ENCODE results near the gene NLRP5. TPM values are rescaled to one million over a fixed set of nuclear protein-coding genes. Genes with fewer than 3 reads are reported as not detected.

Gene NLRP5
- polyA plus RNA-seq, 1 of the 3 experiments (the other 2 are of a cell fraction): not detected

DNA sequence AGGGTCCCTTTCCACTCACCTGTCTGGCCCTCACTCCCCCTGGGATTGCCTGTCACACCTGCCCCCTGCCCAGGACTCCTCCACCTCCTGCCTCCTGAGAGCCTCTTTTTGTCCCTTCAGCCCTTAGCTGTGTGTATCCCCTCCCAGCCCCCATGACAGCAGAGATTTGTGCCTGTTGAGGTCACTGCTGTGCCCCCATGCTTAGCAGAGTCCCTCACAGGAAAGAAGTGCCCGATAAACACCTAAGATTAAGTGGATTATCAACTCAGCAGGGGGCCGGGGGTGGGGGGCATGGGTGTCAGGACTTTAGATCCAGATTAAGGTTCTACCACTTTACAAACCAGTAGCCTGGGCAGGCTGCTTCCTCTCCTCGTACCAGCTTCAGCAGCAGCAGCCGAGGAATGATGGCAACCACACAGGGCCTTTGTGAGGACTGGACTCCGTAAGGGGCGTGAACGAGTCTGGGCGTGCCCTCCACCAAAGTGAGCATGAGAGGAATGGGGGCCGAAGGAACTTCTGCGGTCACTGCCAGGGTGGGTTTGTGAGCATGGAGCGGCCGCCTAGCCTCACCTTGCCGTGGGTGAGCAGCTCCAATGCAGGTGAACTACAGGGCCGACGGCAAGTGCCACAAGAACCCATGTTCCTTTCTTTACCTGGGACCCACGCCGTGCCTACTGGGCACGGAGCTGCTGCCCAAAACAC, 98.4 kb downstream of the NLRP5 start:
- ChIA-PET POLR2A (no interaction called here), CTCF (interaction anchor here (0.9 to 2.9 kb wide), 7 partner anchors 8 to 248 kb away, joined by 3 to 18 read pairs (median 3); no protein-coding TSS in a partner anchor)
- no peak for TF ChIP-seq SIN3A (IDR thresholded peaks at IDR 0.05; ENCODE audit: borderline replicate concordance, low read depth, low read length)
- TF ChIP-seq POLR2AphosphoS5 (IDR thresholded peaks at IDR 0.05; ENCODE audit: low read depth, low read length): no peak
- TF ChIP-seq, protein P1, sequence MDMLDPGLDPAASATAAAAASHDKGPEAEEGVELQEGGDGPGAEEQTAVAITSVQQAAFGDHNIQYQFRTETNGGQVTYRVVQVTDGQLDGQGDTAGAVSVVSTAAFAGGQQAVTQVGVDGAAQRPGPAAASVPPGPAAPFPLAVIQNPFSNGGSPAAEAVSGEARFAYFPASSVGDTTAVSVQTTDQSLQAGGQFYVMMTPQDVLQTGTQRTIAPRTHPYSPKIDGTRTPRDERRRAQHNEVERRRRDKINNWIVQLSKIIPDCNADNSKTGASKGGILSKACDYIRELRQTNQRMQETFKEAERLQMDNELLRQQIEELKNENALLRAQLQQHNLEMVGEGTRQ (IDR thresholded peaks at IDR 0.05; ENCODE audit: borderline replicate concordance, low read depth, low read length): no peak
- TF ChIP-seq SMC3 (IDR thresholded peaks at IDR 0.05; ENCODE audit: low read depth, low read length): no peak
- TF ChIP-seq ZBTB33 (IDR thresholded peaks at IDR 0.05; ENCODE audit: borderline replicate concordance, low read depth): no peak
- no peak for TF ChIP-seq YY1 (IDR thresholded peaks at IDR 0.05; ENCODE audit: low read depth)
- TF ChIP-seq TEAD4 (IDR thresholded peaks at IDR 0.05; ENCODE audit: borderline replicate concordance, insufficient read depth): no peak
- no peak for TF ChIP-seq GABPA (IDR thresholded peaks at IDR 0.05; ENCODE audit: low read depth)
- TF ChIP-seq RXRA (IDR thresholded peaks at IDR 0.05; ENCODE audit: borderline replicate concordance, low read depth): no peak
- no peak for TF ChIP-seq GATA2 (CRISPR knock-in tag; IDR thresholded peaks at IDR 0.05)
- no peak for TF ChIP-seq USF1 (IDR thresholded peaks at IDR 0.05; ENCODE audit: borderline replicate concordance, low read depth)
- no peak for TF ChIP-seq CHD2 (IDR thresholded peaks at IDR 0.05; ENCODE audit: low read length, partially characterized antibody)
- no peak for TF ChIP-seq FOSL2 (IDR thresholded peaks at IDR 0.05; ENCODE audit: borderline replicate concordance, low read depth)
- TF ChIP-seq, protein P2, sequence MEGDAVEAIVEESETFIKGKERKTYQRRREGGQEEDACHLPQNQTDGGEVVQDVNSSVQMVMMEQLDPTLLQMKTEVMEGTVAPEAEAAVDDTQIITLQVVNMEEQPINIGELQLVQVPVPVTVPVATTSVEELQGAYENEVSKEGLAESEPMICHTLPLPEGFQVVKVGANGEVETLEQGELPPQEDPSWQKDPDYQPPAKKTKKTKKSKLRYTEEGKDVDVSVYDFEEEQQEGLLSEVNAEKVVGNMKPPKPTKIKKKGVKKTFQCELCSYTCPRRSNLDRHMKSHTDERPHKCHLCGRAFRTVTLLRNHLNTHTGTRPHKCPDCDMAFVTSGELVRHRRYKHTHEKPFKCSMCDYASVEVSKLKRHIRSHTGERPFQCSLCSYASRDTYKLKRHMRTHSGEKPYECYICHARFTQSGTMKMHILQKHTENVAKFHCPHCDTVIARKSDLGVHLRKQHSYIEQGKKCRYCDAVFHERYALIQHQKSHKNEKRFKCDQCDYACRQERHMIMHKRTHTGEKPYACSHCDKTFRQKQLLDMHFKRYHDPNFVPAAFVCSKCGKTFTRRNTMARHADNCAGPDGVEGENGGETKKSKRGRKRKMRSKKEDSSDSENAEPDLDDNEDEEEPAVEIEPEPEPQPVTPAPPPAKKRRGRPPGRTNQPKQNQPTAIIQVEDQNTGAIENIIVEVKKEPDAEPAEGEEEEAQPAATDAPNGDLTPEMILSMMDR (IDR thresholded peaks at IDR 0.05): no peak
- no peak for TF ChIP-seq RFX5 (IDR thresholded peaks at IDR 0.05; ENCODE audit: low read length)
- TF ChIP-seq EZH2phosphoT487 (IDR thresholded peaks at IDR 0.05; ENCODE audit: borderline replicate concordance, low read depth): no peak
- no peak for TF ChIP-seq MXI1 (IDR thresholded peaks at IDR 0.05; ENCODE audit: low read depth, low read length)
- no peak for TF ChIP-seq EP300 (IDR thresholded peaks at IDR 0.05; ENCODE audit: borderline replicate concordance in 1 of 2, low read depth in 1 of 2, low read length in 1 of 2)
- no peak overlapping the region for H3K9ac ChIP-seq
- peaks cover 48% of the 10 kb centered on the region for H4K20me1 ChIP-seq (ENCODE audit: insufficient read depth)
- H3K79me2 ChIP-seq (ENCODE audit: insufficient read depth): peaks cover 6% of the 10 kb centered on the region; the same call in 1 of the 2 replicates
- H3K36me3 ChIP-seq (replicated peaks in 1 of 2; ENCODE audit: control insufficient read depth in 1 of 2, insufficient read depth in 2 of 2, low read length in 1 of 2): peaks cover 0 to 19% of the 10 kb centered on the region in 2 experiments
- peaks cover 0 to 6% of the 10 kb centered on the region in 2 experiments; a peak in 1 of 4 replicates for H3K4me1 ChIP-seq (ENCODE audit: control insufficient read depth in 1 of 2, insufficient read depth in 2 of 2, low read depth in 1 of 2, low read length in 1 of 2)
- H2AFZ ChIP-seq (ENCODE audit: low read depth): no peak overlapping the region
- H3F3A ChIP-seq (replicated peaks; ENCODE audit: insufficient read depth): peaks cover 10% of the 10 kb centered on the region
- DNase-seq: peak; percentile 21
- H3K27me3 ChIP-seq (ENCODE audit: insufficient read depth): no peaks in the 10 kb centered on the region
- no peak overlapping the region for H3K27ac ChIP-seq (ENCODE audit: low read depth in 2 of 2, low read length in 1 of 2)
- H3K4me2 ChIP-seq: no peak overlapping the region
- WGBS (ENCODE audit: low lambda C conversion rate): 78% methylated on average over 16 of the region's 18 CpGs
- no peaks in the 10 kb centered on the region for H3K9me2 ChIP-seq
- H3K9me3 ChIP-seq: no peaks in the 10 kb centered on the region
- H3K4me3 ChIP-seq (ENCODE audit: low read depth in 2 of 2, low read length in 1 of 2): no peak overlapping the region
